HEK293T (cell line): Measurements from ENCODE around the gene ADCY3.

ENCODE experiments used
- BHLHE40 ChIP-seq: fragments of 450-650 bp; IDR thresholded peaks from 2 replicates; pipeline ENCODE4 v1.6.1; 2016; ENCODE audit warnings: mild to moderate bottlenecking, moderate library complexity, borderline replicate concordance
- FOXA1 ChIP-seq: fragments of 450-650 bp; IDR thresholded peaks from 2 replicates; pipeline ENCODE4 v1.6.1; 2016; ENCODE audit warnings: mild to moderate bottlenecking
- FOXK2 ChIP-seq: fragments of 450-650 bp; IDR thresholded peaks from 2 replicates; pipeline ENCODE4 v1.6.1; 2016; ENCODE audit warnings: mild to moderate bottlenecking
- SP1 ChIP-seq: fragments of 450-650 bp; IDR thresholded peaks from 2 replicates; pipeline ENCODE4 v1.6.1; 2017

- TF ChIP-seq SP1 (no peak), FOXA1 (no peak), FOXK2 (no peak), BHLHE40 (no peak)
Observed at GRCh38 chr2:24820175-24820513, 99.9 kb downstream of the ADCY3 start.
